Left lung (tissue), 10 donors: ENCODE measurements around the gene POTEB3. TPM values are rescaled to one million over a fixed set of nuclear protein-coding genes. Genes with fewer than 3 reads are reported as not detected.
"Not testable (repeated sequence)": the region's sequence is repeated elsewhere in the genome, so short reads cannot be mapped to it uniquely, and the experiment has no call there.

Source experiments
- ATAC-seq: fragments of 200-7000 bp; cut with Tn5 transposase; one replicate; pipeline ENCODE4 v1.9.1; 2020; ENCODE audit warnings: moderate library complexity
- DNase-seq, 4 donors: peaks; one replicate each; pipeline ENCODE4 v3.0.0-alpha.2; 2013 to 2020
- H3K27ac ChIP-seq, 2 donors: fragments of 200-600 bp; sonication (generic) in 1 of 2; one replicate each; pipeline versions ENCODE4 v1.5.0 to v1.8.0; 2020 to 2021
- H3K27me3 ChIP-seq, 2 donors: fragments of 200-600 bp; sonication (generic) in 1 of 2; one replicate each; pipeline versions ENCODE4 v1.5.0 to v1.8.0; 2020 to 2021
- H3K36me3 ChIP-seq, 2 donors: fragments of 200-600 bp; sonication (generic) in 1 of 2; one replicate each; pipeline versions ENCODE4 v1.5.0 to v1.8.0; 2020 to 2021
- H3K4me1 ChIP-seq, 2 donors: fragments of 200-600 bp; one replicate each; pipeline ENCODE4 v1.8.0; 2021
- H3K4me3 ChIP-seq, 2 donors: fragments of 200-600 bp; sonication (generic) in 1 of 2; one replicate each; pipeline versions ENCODE4 v1.5.0 to v1.8.0; 2020 to 2021; ENCODE audit warnings: mild to moderate bottlenecking in 1 of 2
- H3K9me3 ChIP-seq, 2 donors: fragments of 200-600 bp; sonication (generic) in 1 of 2; one replicate each; pipeline versions ENCODE4 v1.5.0 to v1.8.0; 2020 to 2021
- intact Hi-C, 2 donors: fragments of 100-400 bp; cut with DNase I; formaldehyde crosslinking; loops; one replicate each; pipeline versions ENCODE4 v1.11.2 to v1.14.2; 2022
- microRNA-seq, 2 donors: library from miRNA; unstranded; fragments of <30 nt; microRNA quantifications; one replicate each; pipeline ENCODE4, GENCODE V29; 2019
- polyA plus RNA-seq, 6 donors: library from polyadenylated mRNA; unstranded; fragments of 120-200 nt; gene quantifications; one replicate each; pipeline ENCODE4 v1.2.1, GENCODE V29; 2013; ENCODE audit not compliant: insufficient read length in 6 of 6
- total RNA-seq, 2 donors: library from RNA; stranded (reverse); fragmentation: NEBNext Ultra II Directional; extraction: Animal tissue kit (Norgen Biotek cat#: 25700); gene quantifications; one replicate each; pipeline ENCODE4 v1.2.1, GENCODE V29; 2021
- donor health status: DM: no; HTN: yes; CAD: no.
- donor health status: DM: no; HTN: no; CAD: no.

Gene POTEB3
- total and polyA plus RNA-seq, 8 donors: not detected

GRCh38 chr15:21369177-21369576 lies 71.1 kb downstream of the POTEB3 start:
- not testable (repeated sequence) for DNase-seq, H3K9me3 ChIP-seq, H3K27ac ChIP-seq

DNA sequence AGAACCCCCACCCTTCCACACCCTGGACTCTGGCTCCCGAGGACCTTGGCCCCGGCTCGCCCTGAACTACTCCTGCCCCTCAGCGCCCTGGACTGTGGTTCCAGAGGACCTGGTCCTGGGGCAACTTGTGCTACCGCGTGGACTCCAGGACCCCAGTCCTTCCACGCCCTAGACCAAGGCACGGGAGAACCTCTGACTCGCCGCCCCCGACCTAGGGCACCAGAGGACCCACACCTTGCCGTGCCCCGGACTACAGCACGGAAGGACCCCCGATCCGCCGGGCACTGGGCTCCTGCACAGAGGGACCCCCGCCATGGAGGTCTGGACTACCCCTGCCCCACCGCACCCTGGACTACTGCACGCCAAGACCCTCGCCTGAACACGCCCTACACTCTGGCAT lies 71.7 kb downstream of the POTEB3 start:
- H3K36me3 ChIP-seq, H3K27ac ChIP-seq, H3K4me1 ChIP-seq, intact Hi-C loops, H3K4me3 ChIP-seq, H3K27me3 ChIP-seq, H3K9me3 ChIP-seq, DNase-seq, ATAC-seq: not testable (repeated sequence)

More at GRCh38 chr15:21369177-21369576, 71.1 kb downstream of the POTEB3 start:
- ATAC-seq, intact Hi-C loops, H3K4me3 ChIP-seq, H3K27me3 ChIP-seq, H3K36me3 ChIP-seq, H3K4me1 ChIP-seq: not testable (repeated sequence)

Small RNA genes lying within 50 kb of the gene (microRNA-seq; reads per million reads assigned to microRNA genes)
- 0 reads per million in 2 donors for gene MIR3118-3
